CD14-positive monocyte (primary cell): ENCODE data around the gene WWC1. TPM values are rescaled to one million over a fixed set of nuclear protein-coding genes. Genes with fewer than 3 reads are reported as not detected.

Source experiments
- DNase-seq, 3 donors: peaks; one replicate each; pipeline ENCODE4 v3.0.0-alpha.2; 2011 to 2022
- H2AFZ ChIP-seq: 2 replicates; pipeline ENCODE4 v1.6.0; 2012; ENCODE audit warnings: mild to moderate bottlenecking, low read depth, low read length, inconsistent platforms; ENCODE audit not compliant: insufficient read depth, poor library complexity, severe bottlenecking
- H3K27ac ChIP-seq, 2 donors: 1 replicate in 1 of 2; 2 replicates in 1 of 2; pipeline ENCODE4 v1.5.1; 2012 to 2013; ENCODE audit warnings: low read length in 2 of 2, control low read depth in 1 of 2, inconsistent platforms in 1 of 2, low read depth in 1 of 2, mild to moderate bottlenecking in 1 of 2
- H3K27me3 ChIP-seq, 2 donors: one replicate each; pipeline versions ENCODE4 v1.6.0 to v1.6.1; 2011 to 2013; ENCODE audit warnings: low read length in 2 of 2; ENCODE audit not compliant: control insufficient read depth in 2 of 2, insufficient read depth in 2 of 2
- H3K36me3 ChIP-seq, 2 donors: replicated peaks in 1 of 2; 1 replicate in 1 of 2; 2 replicates in 1 of 2; pipeline versions ENCODE4 v1.5.1 to v1.6.1; 2012 to 2013; ENCODE audit warnings: low read length in 2 of 2, control low read depth in 1 of 2, inconsistent platforms in 1 of 2, mild to moderate bottlenecking in 1 of 2; ENCODE audit not compliant: insufficient read depth in 2 of 2, control insufficient read depth in 1 of 2
- H3K4me1 ChIP-seq, 2 donors: 1 replicate in 1 of 2; 2 replicates in 1 of 2; pipeline versions ENCODE4 v1.5.1 to v1.6.1; 2012 to 2013; ENCODE audit warnings: low read length in 2 of 2, control low read depth in 1 of 2, inconsistent platforms in 1 of 2, mild to moderate bottlenecking in 1 of 2, moderate library complexity in 1 of 2; ENCODE audit not compliant: insufficient read depth in 2 of 2, control insufficient read depth in 1 of 2
- H3K4me2 ChIP-seq: replicated peaks from 2 replicates; pipeline ENCODE3; 2012; ENCODE audit warnings: low read length, moderate library complexity, mild to moderate bottlenecking; ENCODE audit not compliant: poor library complexity, severe bottlenecking; ENCODE audit errors: extremely low read depth
- H3K4me3 ChIP-seq, 3 experiments: fragments of 200-600 bp in 1 of 3; sonication (generic) in 1 of 3; replicated peaks in 1 of 3; 1 replicate in 2 of 3; 2 replicates in 1 of 3; pipeline ENCODE4 v1.5.1; 2011 to 2013; ENCODE audit warnings: low read length in 3 of 3, mild to moderate bottlenecking in 3 of 3, control low read depth in 2 of 3, low read depth in 2 of 3, inconsistent platforms in 1 of 3, moderate library complexity in 1 of 3
- H3K79me2 ChIP-seq: 2 replicates; pipeline ENCODE4 v1.6.0; 2012; ENCODE audit warnings: mild to moderate bottlenecking, control low read depth, inconsistent platforms, low read length, moderate library complexity; ENCODE audit not compliant: insufficient read depth
- H3K9ac ChIP-seq: 2 replicates; pipeline ENCODE4 v1.6.0; 2017; ENCODE audit warnings: low read length, mild to moderate bottlenecking; ENCODE audit not compliant: insufficient read depth, poor library complexity, severe bottlenecking
- H3K9me3 ChIP-seq, 2 donors: replicated peaks in 1 of 2; 1 replicate in 1 of 2; 2 replicates in 1 of 2; pipeline versions ENCODE4 v1.5.1 to v1.6.1; 2012 to 2013; ENCODE audit warnings: low read length in 2 of 2, control low read depth in 1 of 2; ENCODE audit not compliant: control insufficient read depth in 1 of 2, insufficient read depth in 1 of 2
- H4K20me1 ChIP-seq: 2 replicates; pipeline ENCODE4 v1.6.0; 2012; ENCODE audit warnings: mild to moderate bottlenecking, low read length, control low read depth, moderate library complexity; ENCODE audit not compliant: insufficient read depth
- H3K27ac Mint-ChIP-seq, 7 donors: one replicate each; pipeline ENCODE4 v1.8.0; 2020; ENCODE audit warnings: mild to moderate bottlenecking in 7 of 7, mixed read lengths in 7 of 7, moderate library complexity in 6 of 7, inconsistent platforms in 2 of 7
- H3K27me3 Mint-ChIP-seq, 3 donors: one replicate each; pipeline ENCODE4 v1.8.0; 2021 to 2022; ENCODE audit warnings: low read depth in 3 of 3, mild to moderate bottlenecking in 3 of 3, mixed read lengths in 3 of 3, moderate library complexity in 3 of 3, inconsistent platforms in 1 of 3
- H3K36me3 Mint-ChIP-seq, 2 donors: one replicate each; pipeline ENCODE4 v1.8.0; 2020; ENCODE audit warnings: mixed read lengths in 2 of 2, inconsistent platforms in 1 of 2, mild to moderate bottlenecking in 1 of 2
- H3K4me1 Mint-ChIP-seq: one replicate; pipeline ENCODE4 v1.8.0; 2020; ENCODE audit warnings: mild to moderate bottlenecking, mixed read lengths
- H3K4me3 Mint-ChIP-seq, 2 donors: one replicate each; pipeline ENCODE4 v1.8.0; 2020; ENCODE audit warnings: mild to moderate bottlenecking in 2 of 2, mixed read lengths in 2 of 2, moderate library complexity in 1 of 2
- H3K9me3 Mint-ChIP-seq, 7 donors: one replicate each; pipeline ENCODE4 v1.8.0; 2020 to 2022; ENCODE audit warnings: mixed read lengths in 7 of 7, mild to moderate bottlenecking in 6 of 7, moderate library complexity in 6 of 7, inconsistent platforms in 2 of 7
- WGBS: methylation state at CpG from one replicate; pipeline ENCODE4 v1.1.5; 2013; ENCODE audit warnings: missing lambda C conversion rate; ENCODE audit not compliant: insufficient coverage; 5-methylcytosine and 5-hydroxymethylcytosine counted together
- intact Hi-C, 2 donors: fragments of 100-400 bp; cut with micrococcal nuclease; formaldehyde crosslinking; loops; one replicate each; pipeline versions ENCODE4 v1.15.0 to v1.15.1; 2023
- polyA plus RNA-seq, 3 donors: library from polyadenylated mRNA; depleted of rRNA in 1 of 3; unstranded in 2 of 3; stranded (reverse) in 1 of 3; fragments of 300-500 nt in 2 of 3; fragments of >200 nt in 1 of 3; fragmentation: Illumina TruSeq in 2 of 3; gene quantifications; 1 replicate in 2 of 3; 2 replicates in 1 of 3; pipeline ENCODE4 v1.2.3, GENCODE V29; 2012 to 2021
- TF ChIP-seq, protein P1 (sequence below): fragments of 200-600 bp; IDR thresholded peaks from one replicate; pipeline ENCODE4 v1.8.0; 2022; ENCODE audit warnings: antibody characterized with exemption, mild to moderate bottlenecking

WWC1 gene
- polyA plus RNA-seq, 3 donors: not detected

DNA sequence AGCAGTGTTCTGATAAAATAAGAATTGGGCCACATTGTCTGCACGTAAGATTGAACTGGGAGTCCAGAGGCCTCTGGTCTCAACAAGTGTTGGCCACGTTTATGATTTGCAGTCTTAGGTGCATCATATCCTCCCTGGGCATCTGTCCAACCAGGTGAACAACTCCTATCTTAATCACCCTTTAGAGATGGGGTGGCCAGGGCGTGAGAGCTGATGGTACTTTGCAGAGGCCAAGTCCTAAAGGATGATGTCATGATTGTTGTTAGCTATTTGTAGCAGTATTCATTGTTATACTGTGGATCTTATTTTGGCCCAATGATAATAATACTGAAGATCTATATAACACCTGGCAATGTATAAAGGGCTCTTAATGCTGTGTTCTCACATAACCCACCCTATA lies 121.6 kb downstream of the WWC1 start:
- H3K4me2 ChIP-seq: no peak overlapping the region
- intact Hi-C loops: no loop called here
- WGBS: no CpG with 5 or more reads among the region's 3 CpGs

DNA sequence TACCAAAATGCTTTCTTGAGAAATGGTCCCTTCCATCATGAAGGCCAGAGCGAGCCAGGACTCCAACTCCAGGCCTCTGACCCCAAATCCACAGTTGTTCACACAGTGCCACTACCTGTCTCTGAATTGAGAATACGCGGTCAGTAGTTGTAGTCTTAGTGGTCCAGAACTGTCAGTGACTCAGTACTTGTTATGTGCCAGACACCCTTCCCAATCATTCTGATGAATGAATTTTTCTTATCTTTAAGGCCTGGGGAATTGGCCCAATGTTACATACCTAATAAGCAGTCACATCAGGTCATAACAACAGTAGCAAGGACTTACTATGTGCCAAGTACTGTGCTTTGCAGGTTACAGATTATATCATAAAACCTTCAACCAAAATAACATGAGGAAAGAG lies 122.2 kb downstream of the WWC1 start:
- H3K4me3 ChIP-seq: no peak overlapping the region
- DNase-seq: no peak
- H4K20me1 ChIP-seq: no peaks in the 10 kb centered on the region
- no CpG with 5 or more reads among the region's 3 CpGs for WGBS
- Mint-ChIP-seq H3K36me3 (no peaks in the 10 kb centered on the region), H3K27ac (no peak overlapping the region), H3K9me3 (no peaks in the 10 kb centered on the region), H3K27me3 (no peaks in the 10 kb centered on the region), H3K4me3 (no peak overlapping the region), H3K4me1 (peaks cover 13% of the 10 kb centered on the region)
- no peaks in the 10 kb centered on the region for H3K27me3 ChIP-seq
- H2AFZ ChIP-seq: no peak overlapping the region
- no peaks in the 10 kb centered on the region for H3K36me3 ChIP-seq
- peaks cover 8 to 9% of the 10 kb centered on the region in 2 donors for H3K4me1 ChIP-seq
- H3K27ac ChIP-seq: no peak overlapping the region
- H3K79me2 ChIP-seq: no peaks in the 10 kb centered on the region
- H3K4me2 ChIP-seq: no peak overlapping the region
- no peak overlapping the region for H3K9ac ChIP-seq
- TF ChIP-seq, protein P1, sequence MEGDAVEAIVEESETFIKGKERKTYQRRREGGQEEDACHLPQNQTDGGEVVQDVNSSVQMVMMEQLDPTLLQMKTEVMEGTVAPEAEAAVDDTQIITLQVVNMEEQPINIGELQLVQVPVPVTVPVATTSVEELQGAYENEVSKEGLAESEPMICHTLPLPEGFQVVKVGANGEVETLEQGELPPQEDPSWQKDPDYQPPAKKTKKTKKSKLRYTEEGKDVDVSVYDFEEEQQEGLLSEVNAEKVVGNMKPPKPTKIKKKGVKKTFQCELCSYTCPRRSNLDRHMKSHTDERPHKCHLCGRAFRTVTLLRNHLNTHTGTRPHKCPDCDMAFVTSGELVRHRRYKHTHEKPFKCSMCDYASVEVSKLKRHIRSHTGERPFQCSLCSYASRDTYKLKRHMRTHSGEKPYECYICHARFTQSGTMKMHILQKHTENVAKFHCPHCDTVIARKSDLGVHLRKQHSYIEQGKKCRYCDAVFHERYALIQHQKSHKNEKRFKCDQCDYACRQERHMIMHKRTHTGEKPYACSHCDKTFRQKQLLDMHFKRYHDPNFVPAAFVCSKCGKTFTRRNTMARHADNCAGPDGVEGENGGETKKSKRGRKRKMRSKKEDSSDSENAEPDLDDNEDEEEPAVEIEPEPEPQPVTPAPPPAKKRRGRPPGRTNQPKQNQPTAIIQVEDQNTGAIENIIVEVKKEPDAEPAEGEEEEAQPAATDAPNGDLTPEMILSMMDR: no peak
- intact Hi-C loops: no loop called here
- no peaks in the 10 kb centered on the region for H3K9me3 ChIP-seq

More for the DNA sequence above, 121.6 kb downstream of the WWC1 start:
- Histone ChIP-seq H3K9me3 (no peaks in the 10 kb centered on the region), H3K27me3 (no peaks in the 10 kb centered on the region), H3K4me3 (no peak overlapping the region), H3K79me2 (no peaks in the 10 kb centered on the region), H2AFZ (no peak overlapping the region), H3K4me1 (peaks cover 8 to 9% of the 10 kb centered on the region in 2 donors), H3K27ac (no peak overlapping the region), H3K9ac (no peak overlapping the region), H3K36me3 (no peaks in the 10 kb centered on the region), H4K20me1 (no peaks in the 10 kb centered on the region)
- TF ChIP-seq, protein P1: no peak
- DNase-seq: no peak
- Mint-ChIP-seq H3K4me3 (no peak overlapping the region), H3K4me1 (peaks cover 13% of the 10 kb centered on the region), H3K36me3 (no peaks in the 10 kb centered on the region), H3K9me3 (no peaks in the 10 kb centered on the region), H3K27me3 (no peaks in the 10 kb centered on the region), H3K27ac (no peak overlapping the region)
